HepG2 (cell line): ENCODE data around the gene SCG2. TPM values are rescaled to one million over a fixed set of nuclear protein-coding genes. Genes with fewer than 3 reads are reported as not detected.

Experiments
- ATAC-seq: fragments of 200-7000 bp; cut with Tn5 transposase; 3 replicates; pipeline ENCODE4 v1.9.1; 2020; ENCODE audit warnings: mild to moderate bottlenecking, moderate library complexity
- BruUV-seq: library from RNA; stranded (reverse); fragments of 400-500 nt; replicated peaks from 2 replicates; lab custom pipeline; 2021; lab: Mats Ljungman, UMichigan
- CTCF ChIA-PET: fragments of 300-600 bp; formaldehyde crosslinking; extraction: SDS; loops from one replicate; lab custom pipeline; 2021; ENCODE audit warnings: low total read pairs, inconsistent platforms, low intra/inter-chr PET ratio; lab: Yijun Ruan, JAX
- POLR2A ChIA-PET: fragments of 350-600 bp; sonication (Branson Sonifier 250); formaldehyde crosslinking; loops from one replicate; lab custom pipeline; 2020; ENCODE audit warnings: antibody characterized with exemption, inconsistent platforms; lab: Yijun Ruan, JAX
- DNase-seq: peaks from one replicate; pipeline ENCODE4 v3.0.0-alpha.2; 2015; ENCODE audit warnings: low spot score
- FAIRE-seq: peaks from 3 replicates; lab custom pipeline; 2011; peaks lifted over from hg19 to GRCh38; lab: Jason Lieb, UNC
- H2AFZ ChIP-seq: one replicate; pipeline ENCODE4 v1.6.1; 2011; ENCODE audit warnings: low read length, inconsistent platforms
- H3K27ac ChIP-seq: fragments of 300-600 bp; 3 replicates; pipeline ENCODE4 v1.8.0; 2011; ENCODE audit warnings: mixed run types, mild to moderate bottlenecking, mixed read lengths, low read length, inconsistent platforms; ENCODE audit not compliant: insufficient read depth; ENCODE audit errors: extremely low read length
- H3K27me3 ChIP-seq, 2 experiments: fragments of 200-600 bp in 1 of 2; 2 replicates in 1 of 2; 3 replicates in 1 of 2; pipeline versions ENCODE4 v1.6.0 to v1.8.0; 2011; ENCODE audit warnings: low read length in 2 of 2, mild to moderate bottlenecking in 2 of 2, moderate library complexity in 2 of 2, inconsistent platforms in 1 of 2; ENCODE audit not compliant: insufficient read depth in 2 of 2, control insufficient read depth in 1 of 2
- H3K36me3 ChIP-seq, 2 experiments: fragments of 200-600 bp in 1 of 2; replicated peaks in 1 of 2; 2 replicates in 1 of 2; 3 replicates in 1 of 2; pipeline versions ENCODE4 v1.5.1 to v1.8.0; 2011; ENCODE audit warnings: low read length in 2 of 2, inconsistent platforms in 1 of 2; ENCODE audit not compliant: insufficient read depth in 2 of 2, control insufficient read depth in 1 of 2
- H3K4me1 ChIP-seq: 2 replicates; pipeline ENCODE4 v1.5.1; 2012; ENCODE audit warnings: low read length, inconsistent platforms; ENCODE audit not compliant: insufficient read depth
- H3K4me2 ChIP-seq: 2 replicates; pipeline ENCODE4 v1.6.0; 2011; ENCODE audit warnings: low read depth, low read length, inconsistent platforms
- H3K4me3 ChIP-seq, 3 experiments: fragments of 200-600 bp in 1 of 3; sonication (generic), shearing (Covaris generic) in 1 of 3; replicated peaks in 1 of 3; 2 replicates each; pipeline ENCODE4 v1.5.1; 2011 to 2016; ENCODE audit warnings: low read length in 3 of 3, inconsistent platforms in 2 of 3, low read depth in 2 of 3, mild to moderate bottlenecking in 2 of 3, control low read depth in 1 of 3, mixed read lengths in 1 of 3; ENCODE audit not compliant: insufficient read depth in 1 of 3
- H3K79me2 ChIP-seq: one replicate; pipeline ENCODE4 v1.6.1; 2011; ENCODE audit warnings: low read length, inconsistent platforms; ENCODE audit not compliant: insufficient read depth
- H3K9ac ChIP-seq: 2 replicates; pipeline ENCODE4 v1.6.0; 2011; ENCODE audit warnings: mild to moderate bottlenecking, low read depth, low read length, inconsistent platforms; ENCODE audit not compliant: insufficient read depth
- H3K9me3 ChIP-seq: 2 replicates; pipeline ENCODE4 v1.5.1; 2012; ENCODE audit warnings: mild to moderate bottlenecking, low read length
- H4K20me1 ChIP-seq: 2 replicates; pipeline ENCODE4 v1.6.0; 2011; ENCODE audit warnings: inconsistent platforms, mild to moderate bottlenecking, low read length, moderate library complexity; ENCODE audit not compliant: insufficient read depth
- ARNTL ChIP-seq: sonication (generic); formaldehyde crosslinking; IDR thresholded peaks from 2 replicates; pipeline ENCODE4 v1.4.0; 2020; ENCODE audit warnings: mild to moderate bottlenecking, missing genetic modification reagents
- KDM5A ChIP-seq: fragments of 200-600 bp; sonication (generic); IDR thresholded peaks from 2 replicates; pipeline ENCODE4 v1.7.0; 2018; ENCODE audit warnings: antibody characterized with exemption, mild to moderate bottlenecking, low read length, borderline replicate concordance
- MIXL1 ChIP-seq: IDR thresholded peaks from 2 replicates; pipeline ENCODE4 v1.6.1; 2016
- MTF1 ChIP-seq: sonication (generic); formaldehyde crosslinking; IDR thresholded peaks from 2 replicates; pipeline ENCODE4 v1.5.0; 2020; ENCODE audit warnings: missing genetic modification reagents
- NFE2L1 ChIP-seq: sonication (generic); formaldehyde crosslinking; IDR thresholded peaks from 2 replicates; pipeline ENCODE4 v1.4.0; 2020; ENCODE audit warnings: missing genetic modification reagents, mild to moderate bottlenecking, borderline replicate concordance
- NFYC ChIP-seq: IDR thresholded peaks from 2 replicates; pipeline ENCODE4 v1.6.1; 2016; ENCODE audit warnings: missing genetic modification reagents, missing compliant biosample characterization
- PHF20 ChIP-seq: sonication (generic); formaldehyde crosslinking; IDR thresholded peaks from 2 replicates; pipeline ENCODE4 v1.5.0; 2020; ENCODE audit warnings: mild to moderate bottlenecking, missing genetic modification reagents
- TCF12 ChIP-seq, 2 experiments: fragments of 450-650 bp in 1 of 2; sonication (generic) in 1 of 2; formaldehyde crosslinking in 1 of 2; IDR thresholded peaks; 2 replicates each; pipeline versions ENCODE4 v1.6.1 to v1.8.0; 2017 to 2022; ENCODE audit warnings: antibody characterized with exemption in 1 of 2, mild to moderate bottlenecking in 1 of 2, missing genetic modification reagents in 1 of 2, moderate library complexity in 1 of 2
- ZBTB8A ChIP-seq: sonication (generic); formaldehyde crosslinking; IDR thresholded peaks from 2 replicates; pipeline ENCODE4 v1.4.0; 2020; ENCODE audit warnings: mild to moderate bottlenecking, low read depth, missing genetic modification reagents, borderline replicate concordance
- ZNF10 ChIP-seq: sonication (generic); formaldehyde crosslinking; IDR thresholded peaks from 2 replicates; pipeline ENCODE4 v1.4.0; 2020; ENCODE audit warnings: mild to moderate bottlenecking, low read depth, missing genetic modification reagents, borderline replicate concordance
- ZNF205 ChIP-seq: IDR thresholded peaks from 2 replicates; pipeline ENCODE4 v1.6.1; 2018; ENCODE audit warnings: missing biosample characterization, missing genetic modification reagents
- ZNF335 ChIP-seq: sonication (generic); formaldehyde crosslinking; IDR thresholded peaks from 2 replicates; pipeline ENCODE4 v1.4.0; 2020; ENCODE audit warnings: missing genetic modification reagents
- ZNF33A ChIP-seq: sonication (generic); formaldehyde crosslinking; IDR thresholded peaks from 2 replicates; pipeline ENCODE4 v1.5.1; 2020; ENCODE audit warnings: missing genetic modification reagents, mild to moderate bottlenecking, moderate library complexity, borderline replicate concordance
- ZNF777 ChIP-seq: sonication (generic); formaldehyde crosslinking; IDR thresholded peaks from 2 replicates; pipeline ENCODE4 v1.4.0; 2020; ENCODE audit warnings: missing genetic modification reagents
- WGBS: methylation state at CpG from one replicate; pipeline ENCODE4 v1.1.6; 2017; ENCODE audit warnings: low lambda C conversion rate; 5-methylcytosine and 5-hydroxymethylcytosine counted together
- in situ Hi-C: cut with HindIII; loops from 2 replicates; pipeline ENCODE4 v1.10.0; 2017; ENCODE audit warnings: low pct_unique_long_range_greater_than_20kb; ENCODE audit not compliant: extremely low pct_ligation_motif_present
- intact Hi-C: fragments of 100-400 bp; cut with micrococcal nuclease; formaldehyde crosslinking; loops from one replicate; pipeline ENCODE4 v1.10.0; 2022; ENCODE audit not compliant: unreplicated experiment
- polyA plus RNA-seq, 8 experiments: library from polyadenylated mRNA; depleted of rRNA in 3 of 8; stranded (reverse) in 7 of 8; unstranded in 1 of 8; fragments of >200 nt; fragmentation: Illumina TruSeq in 4 of 8; extraction: Trizol in 4 of 8; gene quantifications; 2 replicates each; pipeline versions ENCODE4 v1.2.1 to v1.2.3, GENCODE V29; 2011 to 2016; ENCODE audit warnings: low read depth in 4 of 8, missing spikeins in 1 of 8, mixed read lengths in 1 of 8; ENCODE audit not compliant: insufficient read depth in 1 of 8
- total RNA-seq, 5 experiments: library from RNA; depleted of rRNA; stranded (reverse); fragments of >200 nt; fragmentation: Illumina TruSeq; extraction: Trizol; gene quantifications; 2 replicates each; pipeline ENCODE4 v1.2.3, GENCODE V29; 2016; ENCODE audit warnings: low read depth in 1 of 5
- TF ChIP-seq, protein P1 (sequence below): sonication (generic); formaldehyde crosslinking; IDR thresholded peaks from 2 replicates; pipeline ENCODE4 v1.4.0; 2020; ENCODE audit warnings: missing genetic modification reagents
- TF ChIP-seq, protein P2 (sequence below): sonication (generic); formaldehyde crosslinking; conservative IDR thresholded peaks from 2 replicates; pipeline ENCODE4 v1.4.0; 2020; ENCODE audit warnings: missing genetic modification reagents
- TF ChIP-seq, protein P3 (sequence below): IDR thresholded peaks from 2 replicates; pipeline ENCODE4 v1.6.1; 2016; ENCODE audit warnings: low read depth, missing genetic modification reagents, missing compliant biosample characterization
- TF ChIP-seq, protein P4 (sequence below): sonication (generic); formaldehyde crosslinking; IDR thresholded peaks from 2 replicates; pipeline ENCODE4 v1.4.0; 2020; ENCODE audit warnings: missing genetic modification reagents

Gene SCG2
- total and polyA plus RNA-seq, 2 of the 13 experiments (the other 11 are each of a cell fraction or from before 2014, with no cell fraction given) = not detected

DNA sequence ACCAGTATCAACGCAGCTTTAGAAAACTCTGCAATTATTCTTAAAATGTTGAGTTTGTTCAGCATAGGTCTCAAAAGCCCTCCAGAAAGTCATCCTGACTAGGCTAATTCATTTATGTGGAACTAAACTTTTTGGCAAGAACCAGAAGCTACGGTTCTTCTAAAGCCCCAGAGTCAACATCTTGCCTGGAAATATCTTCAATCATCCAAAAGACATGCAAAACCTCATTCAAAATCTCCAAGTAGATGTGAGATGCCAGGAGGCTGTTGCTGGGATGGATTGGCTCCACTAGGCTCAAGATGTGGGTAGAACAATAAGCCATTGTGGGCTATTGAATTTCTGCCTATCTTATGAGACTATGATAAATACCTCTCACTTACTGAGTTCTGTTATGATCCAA is 2.1 kb upstream of the SCG2 start:
- Histone ChIP-seq H3K36me3 (no peaks in the 10 kb centered on the region), H4K20me1 (no peaks in the 10 kb centered on the region), H3K4me2 (no peak overlapping the region), H3K9ac (no peak overlapping the region), H3K27ac (no peak overlapping the region), H3K4me3 (no peak overlapping the region), H3K79me2 (no peaks in the 10 kb centered on the region), H2AFZ (no peak overlapping the region), H3K27me3 (peaks cover 0 to 3% of the 10 kb centered on the region in 2 experiments; a peak in 1 of 5 replicates), H3K4me1 (no peaks in the 10 kb centered on the region), H3K9me3 (no peaks in the 10 kb centered on the region)
- WGBS = 2% methylated on average over 2 of the region's 2 CpGs
- intact Hi-C loops = no loop called here
- in situ Hi-C loops = no loop called here
- ATAC-seq (no peak), DNase-seq (no peak), FAIRE-seq (no peak)
- CTCF ChIA-PET = no interaction called here
- BruUV-seq = no TSS peak
- POLR2A ChIA-PET = no interaction called here
- TF ChIP-seq, protein P1, sequence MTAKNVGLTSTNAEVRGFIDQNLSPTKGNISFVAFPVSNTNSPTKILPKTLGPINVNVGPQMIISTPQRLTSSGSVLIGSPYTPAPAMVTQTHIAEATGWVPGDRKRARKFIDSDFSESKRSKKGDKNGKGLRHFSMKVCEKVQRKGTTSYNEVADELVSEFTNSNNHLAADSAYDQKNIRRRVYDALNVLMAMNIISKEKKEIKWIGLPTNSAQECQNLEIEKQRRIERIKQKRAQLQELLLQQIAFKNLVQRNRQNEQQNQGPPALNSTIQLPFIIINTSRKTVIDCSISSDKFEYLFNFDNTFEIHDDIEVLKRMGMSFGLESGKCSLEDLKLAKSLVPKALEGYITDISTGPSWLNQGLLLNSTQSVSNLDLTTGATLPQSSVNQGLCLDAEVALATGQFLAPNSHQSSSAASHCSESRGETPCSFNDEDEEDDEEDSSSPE (CRISPR knock-in tag) = no peak
- TF ChIP-seq MTF1 (no peak), MIXL1 (CRISPR knock-in tag) (no peak), ZNF335 (CRISPR knock-in tag) (no peak), ARNTL (CRISPR knock-in tag) (no peak), TCF12 (IDR thresholded peaks at IDR 0.05) (no peak), TCF12 (CRISPR knock-in tag; IDR thresholded peaks at IDR 0.05) (no peak), NFYC (CRISPR knock-in tag) (no peak), ZBTB8A (CRISPR knock-in tag) (no peak), KDM5A (no peak), PHF20 (CRISPR knock-in tag) (no peak), ZNF205 (CRISPR knock-in tag) (no peak), ZNF10 (CRISPR knock-in tag) (no peak), ZNF33A (no peak), NFE2L1 (no peak), ZNF777 (CRISPR knock-in tag) (no peak)
- TF ChIP-seq, protein P2, sequence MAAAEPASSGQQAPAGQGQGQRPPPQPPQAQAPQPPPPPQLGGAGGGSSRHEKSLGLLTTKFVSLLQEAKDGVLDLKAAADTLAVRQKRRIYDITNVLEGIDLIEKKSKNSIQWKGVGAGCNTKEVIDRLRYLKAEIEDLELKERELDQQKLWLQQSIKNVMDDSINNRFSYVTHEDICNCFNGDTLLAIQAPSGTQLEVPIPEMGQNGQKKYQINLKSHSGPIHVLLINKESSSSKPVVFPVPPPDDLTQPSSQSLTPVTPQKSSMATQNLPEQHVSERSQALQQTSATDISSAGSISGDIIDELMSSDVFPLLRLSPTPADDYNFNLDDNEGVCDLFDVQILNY = no peak
- TF ChIP-seq, protein P3, sequence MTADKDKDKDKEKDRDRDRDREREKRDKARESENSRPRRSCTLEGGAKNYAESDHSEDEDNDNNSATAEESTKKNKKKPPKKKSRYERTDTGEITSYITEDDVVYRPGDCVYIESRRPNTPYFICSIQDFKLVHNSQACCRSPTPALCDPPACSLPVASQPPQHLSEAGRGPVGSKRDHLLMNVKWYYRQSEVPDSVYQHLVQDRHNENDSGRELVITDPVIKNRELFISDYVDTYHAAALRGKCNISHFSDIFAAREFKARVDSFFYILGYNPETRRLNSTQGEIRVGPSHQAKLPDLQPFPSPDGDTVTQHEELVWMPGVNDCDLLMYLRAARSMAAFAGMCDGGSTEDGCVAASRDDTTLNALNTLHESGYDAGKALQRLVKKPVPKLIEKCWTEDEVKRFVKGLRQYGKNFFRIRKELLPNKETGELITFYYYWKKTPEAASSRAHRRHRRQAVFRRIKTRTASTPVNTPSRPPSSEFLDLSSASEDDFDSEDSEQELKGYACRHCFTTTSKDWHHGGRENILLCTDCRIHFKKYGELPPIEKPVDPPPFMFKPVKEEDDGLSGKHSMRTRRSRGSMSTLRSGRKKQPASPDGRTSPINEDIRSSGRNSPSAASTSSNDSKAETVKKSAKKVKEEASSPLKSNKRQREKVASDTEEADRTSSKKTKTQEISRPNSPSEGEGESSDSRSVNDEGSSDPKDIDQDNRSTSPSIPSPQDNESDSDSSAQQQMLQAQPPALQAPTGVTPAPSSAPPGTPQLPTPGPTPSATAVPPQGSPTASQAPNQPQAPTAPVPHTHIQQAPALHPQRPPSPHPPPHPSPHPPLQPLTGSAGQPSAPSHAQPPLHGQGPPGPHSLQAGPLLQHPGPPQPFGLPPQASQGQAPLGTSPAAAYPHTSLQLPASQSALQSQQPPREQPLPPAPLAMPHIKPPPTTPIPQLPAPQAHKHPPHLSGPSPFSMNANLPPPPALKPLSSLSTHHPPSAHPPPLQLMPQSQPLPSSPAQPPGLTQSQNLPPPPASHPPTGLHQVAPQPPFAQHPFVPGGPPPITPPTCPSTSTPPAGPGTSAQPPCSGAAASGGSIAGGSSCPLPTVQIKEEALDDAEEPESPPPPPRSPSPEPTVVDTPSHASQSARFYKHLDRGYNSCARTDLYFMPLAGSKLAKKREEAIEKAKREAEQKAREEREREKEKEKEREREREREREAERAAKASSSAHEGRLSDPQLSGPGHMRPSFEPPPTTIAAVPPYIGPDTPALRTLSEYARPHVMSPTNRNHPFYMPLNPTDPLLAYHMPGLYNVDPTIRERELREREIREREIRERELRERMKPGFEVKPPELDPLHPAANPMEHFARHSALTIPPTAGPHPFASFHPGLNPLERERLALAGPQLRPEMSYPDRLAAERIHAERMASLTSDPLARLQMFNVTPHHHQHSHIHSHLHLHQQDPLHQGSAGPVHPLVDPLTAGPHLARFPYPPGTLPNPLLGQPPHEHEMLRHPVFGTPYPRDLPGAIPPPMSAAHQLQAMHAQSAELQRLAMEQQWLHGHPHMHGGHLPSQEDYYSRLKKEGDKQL (CRISPR knock-in tag) = no peak
- TF ChIP-seq, protein P4, sequence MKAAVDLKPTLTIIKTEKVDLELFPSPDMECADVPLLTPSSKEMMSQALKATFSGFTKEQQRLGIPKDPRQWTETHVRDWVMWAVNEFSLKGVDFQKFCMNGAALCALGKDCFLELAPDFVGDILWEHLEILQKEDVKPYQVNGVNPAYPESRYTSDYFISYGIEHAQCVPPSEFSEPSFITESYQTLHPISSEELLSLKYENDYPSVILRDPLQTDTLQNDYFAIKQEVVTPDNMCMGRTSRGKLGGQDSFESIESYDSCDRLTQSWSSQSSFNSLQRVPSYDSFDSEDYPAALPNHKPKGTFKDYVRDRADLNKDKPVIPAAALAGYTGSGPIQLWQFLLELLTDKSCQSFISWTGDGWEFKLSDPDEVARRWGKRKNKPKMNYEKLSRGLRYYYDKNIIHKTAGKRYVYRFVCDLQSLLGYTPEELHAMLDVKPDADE (CRISPR knock-in tag) = no peak
